Measurements from ENCODE around the gene KDM6B.

DNA sequence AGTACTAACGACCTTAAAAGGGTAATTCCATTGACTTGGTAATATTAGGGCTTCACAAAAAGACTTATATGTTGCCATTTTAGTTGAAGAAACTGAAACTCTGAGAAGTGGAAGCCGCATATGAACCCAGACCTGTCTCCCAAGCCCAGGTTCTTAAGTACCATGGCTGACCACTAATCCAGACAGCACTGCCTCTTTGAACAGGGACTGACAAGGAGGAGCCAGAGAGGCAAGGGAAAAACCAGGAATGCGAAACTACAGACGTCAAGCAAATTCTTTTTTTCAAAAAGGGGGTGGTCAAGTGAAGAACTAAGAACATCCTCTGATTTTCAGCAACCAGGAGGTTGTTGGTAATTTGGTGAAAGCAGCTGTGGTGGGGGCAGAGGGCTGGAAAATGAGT, 39.0 kb downstream of the KDM6B start:
- TF ChIP-seq, protein P1, sequence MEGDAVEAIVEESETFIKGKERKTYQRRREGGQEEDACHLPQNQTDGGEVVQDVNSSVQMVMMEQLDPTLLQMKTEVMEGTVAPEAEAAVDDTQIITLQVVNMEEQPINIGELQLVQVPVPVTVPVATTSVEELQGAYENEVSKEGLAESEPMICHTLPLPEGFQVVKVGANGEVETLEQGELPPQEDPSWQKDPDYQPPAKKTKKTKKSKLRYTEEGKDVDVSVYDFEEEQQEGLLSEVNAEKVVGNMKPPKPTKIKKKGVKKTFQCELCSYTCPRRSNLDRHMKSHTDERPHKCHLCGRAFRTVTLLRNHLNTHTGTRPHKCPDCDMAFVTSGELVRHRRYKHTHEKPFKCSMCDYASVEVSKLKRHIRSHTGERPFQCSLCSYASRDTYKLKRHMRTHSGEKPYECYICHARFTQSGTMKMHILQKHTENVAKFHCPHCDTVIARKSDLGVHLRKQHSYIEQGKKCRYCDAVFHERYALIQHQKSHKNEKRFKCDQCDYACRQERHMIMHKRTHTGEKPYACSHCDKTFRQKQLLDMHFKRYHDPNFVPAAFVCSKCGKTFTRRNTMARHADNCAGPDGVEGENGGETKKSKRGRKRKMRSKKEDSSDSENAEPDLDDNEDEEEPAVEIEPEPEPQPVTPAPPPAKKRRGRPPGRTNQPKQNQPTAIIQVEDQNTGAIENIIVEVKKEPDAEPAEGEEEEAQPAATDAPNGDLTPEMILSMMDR (IDR thresholded peaks at IDR 0.05), result no peak
- TF ChIP-seq POLR2A (IDR thresholded peaks at IDR 0.05) (no peak), EP300 (IDR thresholded peaks at IDR 0.05) (no peak), POLR2AphosphoS5 (IDR thresholded peaks at IDR 0.05) (no peak)

Data from stomach (tissue), 4 donors.